ENCODE measurements around the gene SPATA25.
A peak's percentile ranks its signal among the peaks of the same experiment; 100 is the strongest.
"Not testable (repeated sequence)": the region's sequence is repeated elsewhere in the genome, so short reads cannot be mapped to it uniquely, and the experiment has no call there.

SPATA25 gene

DNA sequence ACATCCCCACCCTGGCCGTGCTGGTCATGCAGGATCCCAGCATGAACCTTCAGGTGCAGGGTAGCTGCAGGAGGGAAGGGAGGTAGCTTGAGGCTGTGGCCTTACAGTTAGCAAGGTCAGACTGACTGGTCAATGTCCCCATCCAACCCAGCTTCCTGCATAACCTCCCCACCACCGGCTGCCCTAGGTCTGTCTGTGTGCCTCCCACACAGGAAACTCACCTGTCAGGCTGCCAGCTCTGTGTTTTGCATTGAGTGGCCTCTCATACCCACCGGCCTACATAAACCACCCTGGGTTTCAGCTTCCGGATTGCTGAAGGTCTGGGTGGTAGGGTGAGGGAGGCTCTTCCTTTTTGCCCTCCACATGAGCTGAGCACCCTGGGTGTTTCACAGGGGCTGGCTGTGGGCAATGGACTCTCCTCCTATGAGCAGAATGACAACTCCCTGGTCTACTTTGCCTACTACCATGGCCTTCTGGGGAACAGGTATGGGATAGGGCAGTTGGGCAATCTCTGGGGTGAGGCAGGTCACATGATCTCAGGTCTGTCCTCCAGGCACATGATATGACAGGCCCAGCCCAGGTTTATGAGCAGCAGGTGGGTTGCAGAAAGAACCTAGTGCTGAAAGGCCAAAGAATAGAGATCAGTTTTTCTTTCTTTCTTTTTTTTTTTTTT is 5.5 kb upstream of the SPATA25 start:
- no peak for DNase-seq

DNA sequence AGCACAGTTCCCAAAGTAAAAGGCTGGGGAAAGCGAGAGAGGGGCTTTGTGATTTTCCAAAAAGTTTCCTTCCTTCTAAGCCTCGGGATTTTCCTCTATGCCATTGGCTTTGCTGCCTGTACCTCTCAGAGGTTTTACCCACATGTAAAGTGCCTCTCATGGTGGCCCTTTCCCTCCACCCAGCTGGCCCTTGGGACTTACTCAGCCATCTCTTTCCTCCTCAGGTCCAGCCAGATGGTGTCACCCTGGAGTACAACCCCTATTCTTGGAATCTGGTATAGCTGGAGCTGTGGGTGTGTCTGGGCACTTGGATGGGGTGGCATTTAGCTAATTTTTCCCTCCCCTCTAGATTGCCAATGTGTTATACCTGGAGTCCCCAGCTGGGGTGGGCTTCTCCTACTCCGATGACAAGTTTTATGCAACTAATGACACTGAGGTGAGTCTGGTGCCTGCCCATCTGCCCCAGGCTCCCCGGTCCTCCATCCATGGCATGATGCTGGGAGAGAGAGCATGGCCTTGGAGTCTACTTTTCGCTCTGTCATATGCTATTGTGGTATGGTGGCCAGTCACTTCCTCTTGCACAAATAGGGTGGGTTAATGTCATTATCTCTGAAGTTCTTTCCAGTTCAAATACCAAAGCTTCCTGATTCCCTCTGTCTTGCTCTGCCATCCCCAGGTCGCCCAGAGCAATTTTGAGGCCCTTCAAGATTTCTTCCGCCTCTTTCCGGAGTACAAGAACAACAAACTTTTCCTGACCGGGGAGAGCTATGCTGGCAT is 4.8 kb upstream of the SPATA25 start:
- DNase-seq, result no peak

DNA sequence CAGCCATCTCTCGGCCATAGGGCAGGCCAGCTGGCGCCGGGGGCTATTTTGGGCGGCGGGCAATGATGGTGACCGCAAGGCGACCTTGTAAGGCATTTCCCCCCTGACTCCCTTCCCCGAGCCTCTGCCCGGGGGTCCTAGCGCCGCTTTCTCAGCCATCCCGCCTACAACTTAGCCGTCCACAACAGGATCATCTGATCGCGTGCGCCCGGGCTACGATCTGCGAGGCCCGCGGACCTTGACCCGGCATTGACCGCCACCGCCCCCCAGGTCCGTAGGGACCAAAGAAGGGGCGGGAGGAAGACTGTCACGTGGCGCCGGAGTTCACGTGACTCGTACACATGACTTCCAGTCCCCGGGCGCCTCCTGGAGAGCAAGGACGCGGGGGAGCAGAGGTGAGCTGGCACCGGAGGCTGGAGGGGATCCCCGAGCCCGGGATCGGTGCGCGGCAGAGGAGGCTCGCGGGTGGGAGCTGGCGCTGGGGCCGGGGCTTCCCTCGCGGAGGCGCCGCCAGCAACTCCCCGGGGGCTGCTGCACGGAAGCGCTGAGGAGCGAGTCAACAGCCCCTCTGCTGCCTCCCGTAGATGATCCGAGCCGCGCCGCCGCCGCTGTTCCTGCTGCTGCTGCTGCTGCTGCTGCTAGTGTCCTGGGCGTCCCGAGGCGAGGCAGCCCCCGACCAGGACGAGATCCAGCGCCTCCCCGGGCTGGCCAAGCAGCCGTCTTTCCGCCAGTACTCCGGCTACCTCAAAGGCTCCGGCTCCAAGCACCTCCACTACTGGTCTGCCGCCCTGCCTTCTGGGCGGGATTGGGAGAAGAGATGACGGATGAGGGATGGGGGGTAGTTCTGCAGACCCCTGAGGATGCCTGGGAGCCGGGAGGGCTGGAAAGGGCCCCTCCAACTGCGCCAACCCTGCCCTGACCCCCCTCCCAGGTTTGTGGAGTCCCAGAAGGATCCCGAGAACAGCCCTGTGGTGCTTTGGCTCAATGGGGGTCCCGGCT is 3.9 kb upstream of the SPATA25 start, which contains the start of the genes CTSA and NEURL2:
CTSA (plus strand) TSS at position 351 of the 999 bp plus-strand sequence; CDS start at position 585, 234 bp downstream.
NEURL2 (minus strand) TSS at position 224 of the 999 bp plus-strand sequence; CDS start at position 7, 217 bp downstream.
- DNase-seq, result peak; percentile 78

DNA sequence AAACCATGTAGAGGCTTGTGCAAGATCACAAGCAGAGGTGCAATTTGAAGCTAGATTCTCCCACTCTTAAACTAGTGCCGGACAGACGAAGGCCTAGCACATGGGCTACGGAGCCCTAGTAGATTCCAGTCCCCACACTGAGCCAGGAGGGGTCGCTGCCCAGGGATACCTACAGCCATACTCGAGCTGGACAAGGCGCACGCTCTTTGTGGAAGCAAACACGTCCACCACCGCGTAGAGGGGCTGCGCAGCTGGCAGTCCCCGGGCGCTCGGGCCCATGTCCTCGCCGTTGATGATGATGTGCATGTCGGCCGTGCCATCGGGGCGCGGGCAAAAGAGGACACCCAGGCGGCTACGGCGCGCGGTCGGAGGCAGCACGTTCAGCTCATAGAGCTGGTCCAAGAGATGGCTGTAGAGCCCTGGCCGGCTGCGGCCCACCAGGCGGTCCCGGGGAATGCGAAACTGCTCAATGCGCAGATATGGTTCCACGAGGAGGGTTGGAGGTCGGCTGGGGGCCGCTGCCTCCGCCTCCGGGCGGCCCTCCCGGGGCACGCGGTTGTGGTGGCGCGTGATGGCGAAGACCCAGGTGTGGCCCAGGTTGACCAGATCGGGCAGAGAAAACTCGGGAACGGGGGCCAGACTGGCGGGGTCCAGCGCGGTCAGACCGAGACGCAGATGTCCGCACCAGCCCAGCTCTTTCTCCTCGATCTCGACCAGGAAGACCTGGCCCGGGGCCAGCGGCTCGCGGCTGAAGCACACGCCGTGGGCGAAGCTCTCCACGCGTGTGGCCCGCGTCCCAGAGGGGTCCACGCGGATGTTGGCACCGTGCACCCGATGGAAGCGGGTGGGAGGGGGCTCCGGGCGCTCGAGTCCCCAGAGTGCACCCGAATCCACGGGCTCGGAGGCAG is 2.9 kb upstream of the SPATA25 start:
- peak; percentile 34 to 37 for DNase-seq

DNA sequence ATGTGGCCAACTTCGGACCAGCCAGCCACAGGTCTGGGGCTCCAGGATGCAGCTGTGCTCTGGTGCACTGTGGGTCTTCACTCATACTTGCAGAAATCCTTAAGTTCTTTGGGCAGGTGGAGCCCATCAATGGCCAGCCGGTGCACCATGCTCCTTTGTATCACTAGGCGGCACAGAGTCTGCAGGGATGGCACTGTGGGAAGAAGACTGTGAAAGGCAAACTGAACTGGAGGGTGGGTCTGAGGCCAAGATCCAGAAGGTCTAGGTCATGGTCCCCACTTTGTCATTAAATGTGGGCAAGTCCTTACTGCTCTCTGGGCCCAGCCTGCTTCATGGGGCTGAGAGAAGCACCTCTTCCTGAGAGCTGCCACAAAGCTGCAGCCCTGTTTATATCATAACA is 1.3 kb upstream of the SPATA25 start:
- no peak for DNase-seq

DNA sequence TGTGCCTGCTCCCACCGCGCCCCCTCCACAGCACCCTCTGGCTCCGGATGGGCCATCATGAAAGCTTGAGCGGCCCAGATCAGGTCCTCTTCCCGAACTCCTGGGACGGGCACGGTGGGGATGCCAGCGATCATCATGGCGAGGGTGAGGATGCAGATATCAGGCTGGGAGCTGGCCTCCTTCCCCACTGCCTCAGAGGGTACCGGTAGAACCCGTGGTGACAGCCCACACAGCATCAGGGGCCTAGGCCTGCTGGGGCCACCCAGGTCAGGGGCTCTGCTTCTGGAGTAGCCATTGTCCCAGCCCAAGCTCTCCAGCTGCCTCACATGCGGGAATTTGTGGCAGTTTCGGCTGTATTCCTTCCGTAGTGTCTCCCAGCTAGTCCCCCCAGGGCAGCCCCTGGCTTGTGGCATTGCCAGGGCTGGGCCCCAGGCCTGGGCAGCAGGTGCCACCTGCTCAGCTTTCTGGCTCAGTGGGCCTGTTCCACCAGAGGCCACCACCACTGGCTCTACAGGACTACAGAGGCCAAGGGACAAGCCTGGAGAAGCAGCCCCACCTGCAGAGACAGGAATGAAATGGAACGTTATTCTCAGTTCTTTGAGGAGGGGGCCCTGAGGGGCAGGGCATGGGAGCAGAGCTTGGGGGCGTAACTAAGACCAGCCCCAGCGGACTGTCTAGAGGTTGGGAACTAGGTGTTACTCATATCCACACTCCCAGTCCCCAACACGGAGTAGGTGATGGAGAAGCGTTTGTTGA is 654 bp downstream of the SPATA25 start:
- no peak for DNase-seq

DNA sequence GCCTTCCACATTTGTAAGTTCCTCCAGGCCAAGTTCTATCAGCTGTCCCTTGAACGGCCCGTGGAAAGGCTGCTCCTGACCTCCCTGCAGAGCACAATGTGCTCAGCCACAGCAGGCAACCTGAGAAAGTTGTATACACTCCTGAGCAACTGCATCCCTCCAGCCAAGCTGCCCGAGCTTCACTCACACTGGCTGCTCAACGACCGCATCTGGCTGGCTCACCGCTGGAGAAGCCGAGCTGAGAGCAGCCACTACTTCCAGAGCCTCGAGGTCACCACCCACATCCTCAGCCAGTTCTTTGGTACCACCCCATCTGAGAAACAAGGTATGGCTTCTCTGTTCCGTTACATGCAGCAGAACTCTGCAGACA is 4.3 kb downstream of the SPATA25 start:
- DNase-seq, result no peak

DNA sequence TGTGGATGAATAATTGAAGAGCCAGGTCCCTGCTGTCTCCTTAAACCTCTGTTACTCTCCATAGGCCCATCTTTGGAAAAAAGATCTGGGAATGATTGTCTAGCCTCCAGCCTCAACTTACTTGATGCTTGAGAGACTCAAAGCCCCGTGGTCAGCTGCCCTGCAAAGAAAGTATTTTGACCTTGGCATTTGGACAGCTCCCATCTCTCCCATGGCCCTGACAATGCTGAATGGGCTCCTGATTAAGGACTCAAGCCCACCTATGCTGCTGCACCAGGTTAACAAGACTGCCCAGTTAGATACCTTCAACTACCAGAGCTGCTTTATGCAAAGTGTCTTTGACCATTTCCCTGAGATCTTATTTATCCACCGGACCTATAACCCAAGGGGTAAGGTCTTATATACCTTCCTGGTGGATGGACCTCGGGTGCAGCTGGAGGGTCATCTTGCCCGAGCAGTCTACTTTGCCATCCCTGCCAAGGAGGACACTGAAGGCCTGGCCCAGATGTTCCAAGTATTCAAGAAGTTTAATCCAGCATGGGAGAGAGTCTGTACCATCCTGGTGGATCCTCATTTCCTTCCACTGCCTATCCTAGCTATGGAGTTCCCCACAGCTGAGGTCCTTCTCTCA is 4.8 kb downstream of the SPATA25 start:
- no peak for DNase-seq

DNA sequence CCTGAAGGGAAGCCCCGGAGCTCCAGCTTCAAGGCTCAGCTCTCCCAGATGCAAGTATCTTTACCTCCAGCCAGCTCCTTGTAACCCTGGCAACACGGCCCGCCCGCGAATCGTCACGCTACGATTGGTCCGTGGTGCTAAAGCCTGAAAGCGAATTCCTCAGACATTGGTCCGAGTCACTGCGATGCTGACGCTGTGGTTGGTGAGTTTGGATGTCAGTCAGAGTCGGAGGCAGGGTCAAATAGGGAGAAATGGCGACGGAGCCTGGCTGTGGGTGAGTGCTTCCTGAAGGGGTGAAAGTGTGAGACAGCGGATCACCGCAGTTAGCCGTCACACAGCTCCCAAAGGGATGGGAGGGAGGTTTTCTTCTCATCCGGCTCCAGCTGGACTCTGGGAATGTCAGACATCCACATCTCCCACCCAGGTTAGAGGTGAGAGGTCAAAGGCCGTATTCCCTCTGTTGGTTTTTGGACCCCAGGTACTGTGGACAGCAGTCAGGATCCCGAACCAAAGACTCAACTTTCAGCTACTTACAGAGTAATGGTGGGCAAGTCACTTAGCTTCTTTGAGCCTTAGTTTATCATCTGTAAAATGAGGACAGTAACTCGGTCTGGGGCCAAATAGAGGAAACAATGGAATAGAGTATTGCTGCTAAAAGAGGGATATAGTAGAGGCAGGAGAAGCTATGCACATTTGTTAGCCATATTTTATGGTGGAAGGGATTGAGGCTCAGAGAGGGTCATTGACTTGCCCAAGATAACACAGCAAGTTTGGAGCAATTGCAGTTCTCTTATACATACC is 6.2 kb downstream of the SPATA25 start, which contains the start of gene ZSWIM1:
ZSWIM1 (plus strand) TSS at position 240 of the 801 bp plus-strand sequence. CDS start 1,366 bp downstream, outside the sequence.
- DNase-seq, result peak; percentile 97 to 99

DNA sequence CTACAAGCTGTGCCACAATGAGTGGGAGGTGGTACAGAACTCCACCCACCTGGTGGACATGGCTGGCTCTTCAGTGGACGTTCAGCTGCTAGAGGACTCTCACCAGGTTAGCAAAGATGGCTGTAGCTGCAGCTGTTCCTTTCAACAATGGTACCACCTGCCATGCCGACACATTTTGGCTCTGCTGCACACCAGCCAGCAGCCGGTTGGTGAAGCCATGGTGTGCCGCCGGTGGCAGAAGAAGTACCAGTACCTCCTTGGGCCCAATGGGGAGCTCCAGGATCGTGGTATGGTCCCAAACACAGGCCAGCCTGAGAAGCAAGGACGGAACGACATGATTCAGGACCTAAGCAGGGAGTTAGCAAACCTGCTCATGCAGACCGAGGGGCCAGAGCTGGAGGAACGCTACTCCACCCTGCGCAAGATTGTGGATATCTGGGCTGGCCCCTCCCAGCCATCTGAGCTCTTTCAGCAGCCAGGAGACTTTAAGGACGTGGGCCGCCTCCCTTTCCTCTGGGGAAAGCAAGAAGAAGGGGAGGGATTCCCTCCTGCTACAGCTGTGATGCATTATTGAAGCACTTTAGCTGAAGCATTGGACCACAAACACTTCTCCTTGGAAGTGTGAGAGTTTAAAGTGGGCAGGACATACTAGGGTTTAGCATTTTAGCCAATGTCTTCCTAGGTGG is 9.2 kb downstream of the SPATA25 start:
- DNase-seq, result no peak

DNA sequence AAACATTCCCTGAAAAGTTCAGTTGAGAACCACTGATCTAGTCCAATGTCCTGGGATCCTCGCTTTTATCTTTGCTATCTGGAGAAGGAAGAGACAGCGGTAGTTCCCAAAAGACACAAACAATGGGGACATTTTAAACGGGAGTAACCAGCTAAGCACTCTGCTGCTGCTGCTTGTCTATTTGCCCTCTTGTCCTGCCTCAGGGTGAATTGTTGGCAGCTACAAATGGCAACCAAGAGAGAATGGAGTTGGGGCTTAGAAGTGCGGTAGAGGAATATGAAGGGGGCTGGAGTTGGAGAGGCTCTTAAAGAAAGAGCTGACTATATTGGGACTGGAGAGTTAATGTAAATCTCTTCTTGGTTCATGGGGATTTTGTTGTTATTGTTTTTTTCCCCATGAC is 12.8 kb downstream of the SPATA25 start:
- DNase-seq, result no peak

DNA sequence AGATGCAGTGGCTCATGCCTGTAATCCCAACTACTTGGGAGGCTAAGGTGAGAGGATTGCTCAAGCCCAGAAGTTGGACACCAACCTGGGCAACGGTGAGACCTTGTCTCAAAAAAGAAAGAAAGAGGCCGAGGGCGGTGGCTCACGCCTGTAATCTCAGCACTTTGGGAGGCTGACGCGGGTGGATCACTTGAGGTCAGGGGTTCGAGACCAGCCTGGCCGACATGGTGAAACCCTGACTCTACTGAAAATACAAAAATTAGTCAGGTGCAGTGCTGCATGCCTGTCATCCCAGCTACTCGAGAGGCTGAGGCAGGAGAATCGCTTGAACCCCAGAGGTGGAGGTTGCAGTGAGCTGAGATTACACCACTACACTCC is 13.3 kb downstream of the SPATA25 start:
- DNase-seq, result not testable (repeated sequence)

DNA sequence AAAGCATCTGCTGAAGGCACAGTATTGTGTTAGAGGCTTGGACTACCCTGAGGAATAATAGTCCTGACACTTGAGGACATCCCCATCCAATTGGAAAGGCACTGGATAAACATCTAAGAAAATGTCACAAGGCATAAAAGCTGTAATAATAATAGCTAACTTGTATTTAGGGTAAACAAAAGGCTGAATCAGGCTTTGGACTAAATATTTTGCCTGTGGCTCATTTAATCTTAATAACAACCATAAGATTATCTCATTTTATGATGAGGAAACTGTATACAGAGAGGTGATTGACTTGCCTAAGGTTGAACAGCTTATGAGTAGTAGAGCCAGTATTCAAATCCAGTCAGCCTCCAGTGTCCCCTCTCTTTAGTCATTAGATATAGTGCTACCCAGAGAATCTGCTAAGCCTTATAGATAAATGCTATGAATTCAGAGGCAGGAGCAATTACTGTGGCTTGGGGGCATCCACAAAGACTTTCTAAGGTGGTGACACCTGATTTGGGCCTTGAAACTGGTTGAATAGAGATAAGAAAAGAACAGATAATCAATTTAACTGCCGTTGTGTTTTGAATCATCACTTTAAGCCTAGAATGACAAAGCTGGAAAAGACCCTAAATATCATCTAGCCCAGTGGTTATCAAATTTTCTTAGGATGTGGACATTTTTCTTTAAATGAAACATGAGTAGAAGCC is 13.9 kb downstream of the SPATA25 start:
- DNase-seq, result no peak

DNA sequence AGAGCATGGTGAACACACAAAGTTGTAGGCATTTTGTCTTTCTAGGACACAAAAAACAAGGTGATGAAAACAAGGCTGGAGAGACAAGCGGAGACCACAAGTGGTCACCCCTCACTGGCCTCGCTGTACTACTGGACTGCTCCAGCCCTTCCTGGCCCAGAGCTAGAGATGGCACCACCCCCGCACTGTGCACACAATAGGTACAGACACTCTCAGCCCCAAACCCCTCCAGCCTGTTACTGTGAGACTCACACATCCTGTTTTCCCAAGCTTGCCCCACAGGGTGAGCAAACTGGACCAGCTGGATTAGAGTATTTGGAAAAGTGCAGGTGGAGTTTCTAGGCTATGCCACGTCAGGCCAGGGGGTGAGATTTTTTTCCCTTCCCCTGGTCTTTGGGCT is 14.8 kb downstream of the SPATA25 start:
- no peak for DNase-seq

DNA sequence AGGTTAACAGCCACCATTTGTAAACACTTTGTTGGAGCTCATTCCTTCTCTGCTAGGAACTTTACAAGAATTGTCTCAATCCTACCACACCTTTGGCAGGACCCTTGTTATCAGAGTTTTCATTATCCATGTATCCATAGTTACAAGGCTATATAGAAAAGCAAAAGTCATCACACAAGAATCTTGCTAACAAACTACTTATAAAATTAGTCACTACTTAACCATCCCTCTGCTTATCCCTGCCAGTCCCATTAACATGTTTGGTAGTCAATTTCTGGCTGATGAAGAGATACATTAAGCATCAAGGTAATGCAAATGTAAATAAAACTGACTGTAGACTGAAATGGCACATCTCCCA is 19.6 kb downstream of the SPATA25 start:
- DNase-seq, result no peak

DNA sequence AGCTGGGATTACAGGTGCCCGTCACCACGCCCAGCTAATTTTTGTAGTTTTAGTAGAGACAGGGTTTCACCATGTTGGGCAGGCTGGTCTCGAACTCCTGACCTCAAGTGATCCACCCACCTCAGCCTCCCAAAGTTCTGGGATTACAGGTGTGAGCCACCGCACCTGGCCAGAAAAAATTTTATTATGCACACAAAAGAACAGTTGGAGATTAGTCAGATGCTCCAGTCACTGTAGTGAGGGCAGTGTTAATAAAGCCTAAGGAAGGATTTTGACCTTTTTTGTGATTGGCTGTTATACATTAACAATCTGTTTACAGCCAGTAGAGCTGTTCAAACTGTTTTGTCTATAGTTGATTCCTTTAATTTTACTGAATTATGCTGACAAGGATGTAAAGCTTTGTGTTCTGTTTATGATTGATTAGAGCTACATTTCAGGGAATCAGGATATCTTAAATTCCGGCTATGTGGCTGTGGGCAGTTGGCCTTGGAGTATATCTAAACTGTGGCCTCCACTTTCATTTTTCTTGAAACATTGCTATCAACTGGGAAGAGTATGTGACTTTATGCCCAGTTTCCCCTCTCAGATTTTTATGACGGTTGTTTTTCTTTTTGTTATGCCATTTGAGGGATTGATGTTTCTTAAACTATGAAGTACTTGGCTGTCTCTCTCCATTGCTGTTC is 20.1 kb downstream of the SPATA25 start:
- no peak for DNase-seq

DNA sequence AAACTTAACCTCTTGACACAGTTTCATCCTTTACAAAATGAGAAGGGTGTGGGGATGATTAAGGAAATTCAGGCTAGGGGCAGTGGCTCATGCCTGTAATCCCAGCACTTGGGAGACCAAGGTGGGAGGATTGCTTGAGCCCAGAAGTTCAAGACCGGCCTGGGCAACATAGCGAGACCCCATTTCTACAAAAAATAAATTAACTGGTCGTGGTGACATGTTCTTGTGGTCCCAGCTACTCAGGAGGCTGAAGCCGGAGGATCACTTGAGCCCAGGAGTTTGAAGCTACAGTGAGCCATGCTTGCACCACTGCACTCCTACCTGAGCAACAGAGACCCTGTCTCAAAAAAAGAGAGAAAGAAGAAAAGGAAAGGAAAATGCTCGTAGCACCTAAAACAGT is 21.0 kb downstream of the SPATA25 start:
- DNase-seq, result no peak
